Right cardiac atrium (tissue), 5 donors: ENCODE data around the gene ZNF652. TPM values are rescaled to one million over a fixed set of nuclear protein-coding genes. Genes with fewer than 3 reads are reported as not detected.

Source experiments
- ATAC-seq, 2 donors: fragments of 200-7000 bp; cut with Tn5 transposase; one replicate each; pipeline versions ENCODE4 v1.8.0 to v1.9.1; 2020; ENCODE audit warnings: moderate library complexity in 2 of 2, mild to moderate bottlenecking in 1 of 2
- DNase-seq, 3 donors: peaks; one replicate each; pipeline ENCODE4 v3.0.0-alpha.2; 2020
- H3K27ac ChIP-seq: one replicate; pipeline ENCODE4 v1.5.1; 2013; ENCODE audit warnings: mild to moderate bottlenecking, low read length, control low read depth, moderate library complexity
- H3K27me3 ChIP-seq: one replicate; pipeline ENCODE4 v1.6.1; 2013; ENCODE audit not compliant: control insufficient read depth, insufficient read depth
- H3K4me1 ChIP-seq: one replicate; pipeline ENCODE4 v1.6.1; 2013; ENCODE audit warnings: low read length; ENCODE audit not compliant: control insufficient read depth, insufficient read depth
- H3K4me3 ChIP-seq: one replicate; pipeline ENCODE4 v1.5.1; 2013; ENCODE audit warnings: low read length, control low read depth
- H3K9me3 ChIP-seq: one replicate; pipeline ENCODE4 v1.6.1; 2013; ENCODE audit warnings: low read length; ENCODE audit not compliant: control insufficient read depth
- WGBS: extraction: QIAGEN DNeasy Blood & Tissue Kit; methylation state at CpG from one replicate; pipeline ENCODE4 v1.1.7; 2013; 5-methylcytosine and 5-hydroxymethylcytosine counted together
- intact Hi-C, 4 donors: fragments of 100-400 bp; cut with DNase I; formaldehyde crosslinking; loops; one replicate each; pipeline versions ENCODE4 v1.11.0 to v1.14.0; 2022 to 2023
- microRNA-seq, 2 donors: library from miRNA; unstranded; fragments of <30 nt; microRNA quantifications; one replicate each; pipeline ENCODE4 v1.2.0, GENCODE V29; 2020 to 2021
- polyA plus RNA-seq: library from polyadenylated mRNA; stranded (reverse); fragments of 200-250 nt; gene quantifications from one replicate; pipeline ENCODE4 v1.2.3, GENCODE V29; 2013
- total RNA-seq, 4 donors: library from RNA; stranded (reverse); fragmentation: NEBNext Ultra II Directional; extraction: Animal tissue kit (Norgen Biotek cat#: 25700); gene quantifications; one replicate each; pipeline ENCODE4 v1.2.1, GENCODE V29; 2021
- donor health status: healthy with polysubstance abuse.
- donor health status: DM: no; HTN: yes; CAD: no.
- donor health status: DM: no; HTN: no; CAD: no.
- donor health status: DM: no; HTN: yes; CAD: no; lungs with severe emphysema.
- donor health status: DM: yes; HTN: yes; CAD: no.

Gene ZNF652
- total and polyA plus RNA-seq, 5 donors, result 15.3 to 30.7 (median 23.7) TPM

GRCh38 chr17:49259663-49260010, 102.4 kb downstream of the ZNF652 start:
- 19% methylated on average over 10 of the region's 10 CpGs for WGBS
- DNase-seq, result peak; percentile 34 to 53 (median 47)
- ATAC-seq, result peak; percentile 37 to 57
- Histone ChIP-seq H3K27ac (peak overlapping the region; percentile 94), H3K4me3 (peak overlapping the region; percentile 72), H3K9me3 (no peaks in the 10 kb centered on the region), H3K27me3 (no peaks in the 10 kb centered on the region), H3K4me1 (no peaks in the 10 kb centered on the region)
- intact Hi-C loops, result no loop called here

- 78% methylated on average over 3 of the region's 3 CpGs for WGBS
- H3K9me3 ChIP-seq, result no peaks in the 10 kb centered on the region
- no peak overlapping the region for H3K27ac ChIP-seq
- H3K4me1 ChIP-seq, result no peaks in the 10 kb centered on the region
- intact Hi-C loops, result no loop called here
- no peaks in the 10 kb centered on the region for H3K27me3 ChIP-seq
- no peak overlapping the region for H3K4me3 ChIP-seq
- DNase-seq (no peak), ATAC-seq (no peak)
Measured at GRCh38 chr17:49258394-49258793, 103.7 kb downstream of the ZNF652 start.

- Histone ChIP-seq H3K27me3 (no peaks in the 10 kb centered on the region), H3K4me1 (no peaks in the 10 kb centered on the region), H3K9me3 (no peaks in the 10 kb centered on the region), H3K4me3 (no peak overlapping the region), H3K27ac (no peak overlapping the region)
- DNase-seq (no peak), ATAC-seq (no peak)
- WGBS, result 86% methylated on average over 5 of the region's 5 CpGs
- intact Hi-C loops, result no loop called here
Measured at GRCh38 chr17:49255125-49255524, 106.9 kb downstream of the ZNF652 start.

GRCh38 chr17:49254066-49254465, 108.0 kb downstream of the ZNF652 start:
- intact Hi-C loops, result no loop called here
- ATAC-seq (no peak), DNase-seq (no peak)
- Histone ChIP-seq H3K9me3 (no peaks in the 10 kb centered on the region), H3K27ac (no peak overlapping the region), H3K4me3 (no peak overlapping the region), H3K27me3 (no peaks in the 10 kb centered on the region), H3K4me1 (peaks cover 6% of the 10 kb centered on the region)
- WGBS, result 56% methylated on average over 4 of the region's 4 CpGs

DNA sequence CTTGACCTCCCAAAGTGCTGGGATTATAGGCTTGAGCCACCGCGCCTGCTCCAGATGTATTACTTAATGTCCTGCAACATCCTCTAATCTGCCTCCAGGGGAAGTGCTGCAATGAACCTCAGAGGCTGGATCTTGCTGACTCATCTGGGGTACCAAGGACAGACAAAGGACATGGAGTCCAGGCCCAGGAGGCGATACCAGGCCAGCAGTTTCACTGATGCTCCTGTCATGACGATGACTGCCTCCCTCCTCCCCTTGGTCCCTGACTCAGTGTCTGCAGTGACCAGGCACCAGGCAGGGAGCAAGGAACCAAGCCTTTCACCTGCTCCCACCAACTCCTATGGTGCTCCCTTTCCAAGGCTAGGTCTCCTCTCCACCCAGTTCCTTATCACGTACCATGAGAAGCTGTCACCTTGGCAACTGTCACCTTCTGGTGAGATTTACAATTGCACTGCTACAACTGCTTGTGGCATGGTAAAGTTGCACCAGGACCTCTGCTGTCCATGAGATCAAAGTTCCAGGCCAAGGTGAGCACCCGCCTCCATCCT, 109.8 kb downstream of the ZNF652 start:
- Histone ChIP-seq H3K9me3 (no peaks in the 10 kb centered on the region), H3K4me1 (peaks cover 6% of the 10 kb centered on the region), H3K27ac (no peak overlapping the region), H3K4me3 (no peak overlapping the region), H3K27me3 (no peaks in the 10 kb centered on the region)
- DNase-seq, result peak in 1 of 3 donors; percentile 17
- ATAC-seq, result peak in 1 of 2 donors; percentile 57
- WGBS, result 76% methylated on average over 6 of the region's 6 CpGs
- intact Hi-C loops, result no loop called here

DNA sequence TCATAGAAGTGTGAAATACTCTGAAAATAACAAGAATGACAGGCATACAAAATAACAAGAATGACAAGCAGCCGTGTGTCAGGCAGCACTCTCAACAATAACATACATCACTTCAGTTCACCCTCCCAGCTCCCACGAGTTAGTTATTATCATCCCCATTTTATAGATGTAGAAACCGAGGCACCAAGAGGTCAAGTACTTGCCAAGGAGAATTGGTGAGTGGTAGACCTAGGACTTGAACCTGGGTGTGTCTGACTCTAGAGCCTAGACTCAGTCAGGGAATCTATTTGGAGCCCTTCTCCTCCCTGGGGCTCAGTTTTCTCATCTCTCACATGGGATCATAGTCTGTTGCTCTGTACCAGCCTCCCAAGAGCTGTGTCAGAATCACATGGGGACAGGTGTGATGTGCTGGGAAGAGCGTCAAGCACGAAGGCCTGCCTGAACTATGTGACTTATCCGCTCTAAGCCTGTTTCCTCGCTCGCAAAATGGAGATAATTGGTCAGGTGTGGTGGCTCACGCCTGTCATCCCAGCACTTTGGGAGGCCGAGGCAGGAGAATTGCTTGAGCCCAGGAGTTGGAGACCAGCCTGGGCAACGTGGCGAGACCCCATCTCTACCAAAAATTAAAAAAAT, 112.0 kb downstream of the ZNF652 start:
- intact Hi-C loops, result no loop called here
- 88% methylated on average over 12 of the region's 12 CpGs for WGBS
- Histone ChIP-seq H3K27ac (no peak overlapping the region), H3K9me3 (no peaks in the 10 kb centered on the region), H3K27me3 (no peaks in the 10 kb centered on the region), H3K4me3 (no peak overlapping the region), H3K4me1 (peaks cover 6% of the 10 kb centered on the region)
- peak in 1 of 2 donors; percentile 34 for ATAC-seq
- DNase-seq, result no peak

DNA sequence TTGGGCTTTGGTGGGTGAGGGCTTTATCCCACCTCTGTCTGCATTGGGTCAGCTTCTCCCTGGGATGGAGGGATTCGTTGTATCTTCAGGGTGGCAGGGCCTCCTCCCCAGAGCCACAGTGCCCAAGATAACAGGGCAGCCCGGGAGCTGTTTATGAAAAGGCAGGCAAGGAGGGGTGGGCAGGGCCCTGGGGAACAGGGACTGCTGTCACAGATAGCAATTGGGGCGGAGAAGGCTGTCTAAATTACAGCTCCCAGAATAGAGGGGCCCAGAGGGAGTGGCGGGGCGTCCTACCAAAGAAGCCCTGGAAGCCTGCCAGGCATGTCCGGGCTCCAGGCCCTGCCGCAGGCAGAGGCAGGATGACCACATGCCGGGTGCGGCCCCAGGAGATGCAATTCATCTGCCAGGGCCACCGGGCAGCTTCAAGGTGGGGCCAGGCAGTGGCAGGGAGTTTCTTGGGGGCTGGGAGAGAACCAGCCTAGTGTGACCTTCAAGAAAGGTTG, 112.7 kb downstream of the ZNF652 start:
- DNase-seq (peak; percentile 73 to 88 (median 87)), ATAC-seq (peak; percentile 68 to 81)
- Histone ChIP-seq H3K27me3 (no peaks in the 10 kb centered on the region), H3K9me3 (no peaks in the 10 kb centered on the region), H3K27ac (no peak overlapping the region), H3K4me3 (no peak overlapping the region), H3K4me1 (peaks cover 6% of the 10 kb centered on the region)
- 18% methylated on average over 10 of the region's 10 CpGs for WGBS
- intact Hi-C loops, result no loop called here

DNA sequence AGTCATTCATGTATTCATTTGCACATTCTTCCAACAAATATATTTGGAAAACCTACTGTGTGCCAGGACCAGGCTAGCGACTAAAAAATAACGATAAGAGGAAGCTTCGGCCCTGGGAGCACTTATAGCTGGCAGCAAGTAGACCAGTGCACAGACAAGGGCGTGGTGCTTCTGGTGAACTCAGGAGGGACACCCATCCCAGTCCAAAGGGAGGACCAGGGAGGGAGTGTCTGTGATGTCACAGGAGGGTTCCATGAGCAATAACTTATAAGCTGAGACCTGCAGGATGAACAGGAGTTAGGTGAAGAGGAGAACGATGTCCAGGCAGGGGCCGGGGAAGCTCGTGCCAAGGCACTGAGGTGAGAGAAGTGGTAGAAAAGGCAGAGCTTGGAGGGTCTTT, 114.1 kb downstream of the ZNF652 start:
- intact Hi-C loops, result no loop called here
- H3K9me3 ChIP-seq, result no peaks in the 10 kb centered on the region
- H3K27ac ChIP-seq, result no peak overlapping the region
- no peak overlapping the region for H3K4me3 ChIP-seq
- 91% methylated on average over 7 of the region's 7 CpGs for WGBS
- H3K27me3 ChIP-seq, result no peaks in the 10 kb centered on the region
- DNase-seq (no peak), ATAC-seq (no peak)
- peaks cover 6% of the 10 kb centered on the region for H3K4me1 ChIP-seq

- Histone ChIP-seq H3K27me3 (no peaks in the 10 kb centered on the region), H3K27ac (no peak overlapping the region), H3K9me3 (no peaks in the 10 kb centered on the region), H3K4me1 (peaks cover 6% of the 10 kb centered on the region), H3K4me3 (no peak overlapping the region)
- WGBS, result 92% methylated on average over 4 of the region's 4 CpGs
- DNase-seq (no peak), ATAC-seq (no peak)
- intact Hi-C loops, result no loop called here
Measured at GRCh38 chr17:49244839-49245238, 117.2 kb downstream of the ZNF652 start.

Small RNA genes lying within 50 kb of the gene (microRNA-seq; reads per million reads assigned to microRNA genes)
- 0 reads per million in 2 donors for gene MIR6129

Other genes starting within 250 kb of the ZNF652 start
- under 1 TPM in 1 of 4 donors, not detected in 3; 0.03 TPM for gene B4GALNT2, start 229.5 kb downstream of the ZNF652 start, total RNA-seq
- gene B4GALNT2, start 229.5 kb downstream of the ZNF652 start, polyA plus RNA-seq, result not detected
- 1 to 10 TPM; 1.6 to 2.1 (median 1.9) TPM for gene GNGT2, start 151.7 kb downstream of the ZNF652 start, total RNA-seq
- 2.7 TPM for gene GNGT2, start 151.7 kb downstream of the ZNF652 start, polyA plus RNA-seq
- gene ABI3, start 151.5 kb downstream of the ZNF652 start, total RNA-seq, result 10 to 100 TPM in 1 of 4 donors, 1 to 10 TPM in 3; 5.7 to 11.4 (median 8.4) TPM
- 4.6 TPM for gene ABI3, start 151.5 kb downstream of the ZNF652 start, polyA plus RNA-seq
- under 1 TPM; 0.39 to 0.99 (median 0.62) TPM for gene PHOSPHO1, start 131.5 kb downstream of the ZNF652 start, total RNA-seq
- 1.1 TPM for gene PHOSPHO1, start 131.5 kb downstream of the ZNF652 start, polyA plus RNA-seq
- 100 to 1,000 TPM; 186 to 239 (median 201) TPM for gene PHB1, start 52.6 kb upstream of the ZNF652 start, total RNA-seq
- 230 TPM for gene PHB1, start 52.6 kb upstream of the ZNF652 start, polyA plus RNA-seq
- 10 to 100 TPM; 21.6 to 39.8 (median 29.4) TPM for gene NGFR, start 133.0 kb upstream of the ZNF652 start, total RNA-seq
- 16.5 TPM for gene NGFR, start 133.0 kb upstream of the ZNF652 start, polyA plus RNA-seq
- gene NXPH3, start 213.6 kb upstream of the ZNF652 start, total RNA-seq, result 1 to 10 TPM; 3.8 to 6.5 (median 4.9) TPM
- gene NXPH3, start 213.6 kb upstream of the ZNF652 start, polyA plus RNA-seq, result 5.9 TPM